NCI-H460 (cell line): ENCODE data around the gene CYP2W1. TPM values are rescaled to one million over a fixed set of nuclear protein-coding genes. Genes with fewer than 3 reads are reported as not detected.

Source experiments
- DNase-seq: peaks from one replicate; pipeline ENCODE4 v3.0.0-alpha.2; 2016; ENCODE audit warnings: low read depth; ENCODE audit errors: extremely low read depth
- total RNA-seq: library from RNA; depleted of rRNA; stranded (reverse); fragments of >200 nt; shearing (Covaris generic); gene quantifications from 2 replicates; pipeline ENCODE4 v1.2.3, GENCODE V29; 2014

Gene CYP2W1
- total RNA-seq, 1 experiment from 2014 or later = 0.05 TPM

DNA sequence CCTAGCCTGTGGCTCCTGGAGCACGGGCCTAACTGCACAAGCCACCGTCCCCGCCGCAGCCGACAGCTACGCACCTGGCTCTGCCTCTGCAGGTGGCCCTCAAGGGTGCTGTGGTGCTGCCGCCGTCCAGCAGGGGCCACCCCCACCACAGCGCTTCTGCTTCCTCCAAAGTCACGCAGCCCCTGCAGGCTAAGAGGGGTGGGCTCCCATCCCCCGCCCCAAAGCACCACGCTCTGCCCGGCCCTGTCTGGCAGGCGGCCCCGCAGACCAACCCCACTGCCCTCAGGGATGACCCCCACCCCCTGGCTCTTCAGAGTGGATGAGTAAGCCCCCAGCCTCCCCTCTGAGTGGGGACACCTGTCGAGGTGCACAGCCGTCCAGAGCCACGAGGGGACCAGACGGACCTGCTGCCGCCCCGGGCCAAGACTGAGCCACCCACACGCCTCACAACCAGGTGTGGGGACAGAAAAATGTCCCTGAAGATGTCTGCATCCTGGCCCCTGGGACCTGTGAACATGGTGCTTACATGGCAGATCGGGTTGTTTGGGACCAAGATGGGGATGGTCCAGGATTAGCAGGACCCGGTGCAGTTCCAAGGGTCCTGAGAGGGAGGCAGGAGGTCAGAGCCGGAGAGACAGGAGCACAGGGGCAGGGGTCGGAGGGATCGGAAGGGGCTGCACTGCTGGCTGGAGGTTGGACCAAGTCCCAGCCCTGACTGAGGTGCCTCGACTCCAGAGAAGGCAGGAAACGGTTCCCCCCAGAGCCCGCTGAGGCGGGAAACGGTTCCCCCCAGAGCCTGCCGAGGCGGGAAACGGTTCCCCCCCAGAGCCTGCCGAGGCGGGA is 19.5 kb upstream of the CYP2W1 start:
- DNase-seq = no peak

DNA sequence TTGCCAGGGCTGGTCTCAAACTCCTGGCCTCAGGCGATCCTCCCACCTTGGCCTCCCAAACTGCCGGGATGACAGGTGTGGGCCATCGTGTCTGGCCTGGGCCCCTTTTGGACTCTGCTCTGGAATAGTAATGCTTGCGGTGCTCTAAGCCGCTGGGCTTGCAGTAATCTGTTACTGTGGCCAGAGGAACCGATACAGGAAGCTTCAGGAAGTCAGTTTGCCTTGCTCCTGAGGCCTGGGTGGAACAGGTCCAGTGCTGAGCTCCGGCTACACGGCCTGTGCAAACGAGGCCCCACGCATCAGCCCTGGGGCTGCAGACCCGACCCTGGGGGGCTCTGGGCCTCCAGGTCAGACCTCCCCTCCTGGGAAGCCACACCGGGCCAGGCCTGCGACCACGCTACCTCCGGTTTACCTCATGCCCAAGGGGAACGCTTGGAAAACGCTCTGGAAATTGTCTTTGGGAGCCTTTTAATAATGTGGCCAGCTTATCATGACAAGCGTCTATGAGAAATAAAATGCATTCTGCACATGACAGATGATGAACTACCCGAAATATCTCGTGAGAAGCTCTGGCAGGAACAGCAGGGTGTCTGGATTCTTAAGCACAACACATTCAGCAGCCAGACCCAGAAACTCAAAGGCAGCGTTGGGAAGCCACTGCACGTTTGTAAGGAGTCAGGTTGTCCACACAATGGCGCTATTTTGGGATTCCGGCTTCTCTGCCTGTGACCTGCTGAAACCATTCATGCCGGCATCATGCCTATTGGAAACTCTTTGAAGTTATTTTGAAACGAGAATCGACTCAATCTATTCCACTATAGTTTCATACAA is 18.4 kb upstream of the CYP2W1 start:
- no peak for DNase-seq

DNA sequence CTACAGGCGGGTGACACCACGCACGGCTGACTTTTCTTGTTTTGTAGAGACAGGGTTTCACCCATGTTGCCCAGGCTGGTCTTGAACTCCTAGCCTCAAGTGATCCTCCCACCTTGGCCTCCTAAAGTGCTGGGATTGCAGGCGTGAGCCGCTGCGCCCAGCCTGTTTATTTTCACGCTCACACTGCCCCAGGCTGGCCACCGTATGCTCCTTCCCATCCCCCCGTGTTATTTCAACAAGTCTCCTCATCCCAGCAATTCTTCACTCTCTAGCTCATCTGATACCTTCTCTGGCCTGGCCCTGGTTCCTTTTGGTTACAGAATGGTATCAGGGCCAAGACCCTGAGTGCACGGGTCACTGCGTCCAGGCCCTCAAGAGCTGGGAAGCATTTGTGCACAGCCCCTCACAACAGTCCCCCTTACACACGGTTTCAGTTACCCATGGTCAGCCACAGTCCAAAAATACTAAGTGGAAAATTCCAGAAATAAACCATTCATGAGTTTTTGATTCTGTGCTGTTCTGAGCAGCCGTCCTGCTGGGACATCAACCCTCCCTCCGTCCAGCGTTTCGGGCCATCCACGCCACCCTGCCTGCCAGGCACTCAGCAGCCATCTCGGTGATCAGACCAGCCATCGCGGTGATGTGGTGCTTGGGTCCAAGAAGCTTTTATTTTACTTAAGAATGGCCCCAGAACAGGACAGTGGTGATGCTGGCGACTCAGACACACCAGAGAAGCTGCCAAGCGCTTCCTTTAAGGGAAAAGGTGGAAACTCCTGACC is 16.5 kb upstream of the CYP2W1 start:
- no peak for DNase-seq

DNA sequence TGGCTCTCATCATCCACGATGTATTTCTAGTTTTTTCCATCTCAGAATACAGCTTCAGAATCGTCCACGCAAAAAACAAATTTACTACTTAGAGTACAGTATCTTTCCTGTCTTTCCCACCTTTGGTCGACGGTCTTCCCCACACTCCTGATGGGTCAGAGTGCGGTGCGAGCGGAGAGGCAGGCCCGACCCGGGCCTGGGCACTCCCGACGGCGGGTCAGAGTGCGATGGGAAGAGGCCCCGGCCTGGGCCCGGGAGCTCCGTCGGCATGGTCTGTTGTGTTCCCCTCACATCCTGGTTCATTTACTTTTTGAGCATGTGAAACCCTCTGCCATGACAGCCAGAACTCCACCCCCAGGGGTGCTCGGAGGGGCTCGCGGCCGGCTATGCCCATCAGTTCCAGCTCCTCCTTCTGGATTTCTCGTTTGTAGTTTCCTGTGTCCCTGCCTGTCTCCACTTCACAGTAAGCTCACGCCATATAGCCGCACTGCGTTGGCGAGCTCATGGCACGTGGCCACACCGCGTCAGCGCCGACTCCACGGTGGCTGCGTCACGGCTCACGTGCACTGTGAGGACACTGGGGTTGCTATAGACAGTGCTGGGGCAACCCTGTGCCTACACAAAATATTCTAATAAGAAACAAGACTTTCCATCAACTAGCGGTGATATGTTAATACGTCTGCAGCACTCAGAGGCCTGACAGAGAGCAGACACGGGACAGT is 15.5 kb upstream of the CYP2W1 start:
- no peak for DNase-seq

DNA sequence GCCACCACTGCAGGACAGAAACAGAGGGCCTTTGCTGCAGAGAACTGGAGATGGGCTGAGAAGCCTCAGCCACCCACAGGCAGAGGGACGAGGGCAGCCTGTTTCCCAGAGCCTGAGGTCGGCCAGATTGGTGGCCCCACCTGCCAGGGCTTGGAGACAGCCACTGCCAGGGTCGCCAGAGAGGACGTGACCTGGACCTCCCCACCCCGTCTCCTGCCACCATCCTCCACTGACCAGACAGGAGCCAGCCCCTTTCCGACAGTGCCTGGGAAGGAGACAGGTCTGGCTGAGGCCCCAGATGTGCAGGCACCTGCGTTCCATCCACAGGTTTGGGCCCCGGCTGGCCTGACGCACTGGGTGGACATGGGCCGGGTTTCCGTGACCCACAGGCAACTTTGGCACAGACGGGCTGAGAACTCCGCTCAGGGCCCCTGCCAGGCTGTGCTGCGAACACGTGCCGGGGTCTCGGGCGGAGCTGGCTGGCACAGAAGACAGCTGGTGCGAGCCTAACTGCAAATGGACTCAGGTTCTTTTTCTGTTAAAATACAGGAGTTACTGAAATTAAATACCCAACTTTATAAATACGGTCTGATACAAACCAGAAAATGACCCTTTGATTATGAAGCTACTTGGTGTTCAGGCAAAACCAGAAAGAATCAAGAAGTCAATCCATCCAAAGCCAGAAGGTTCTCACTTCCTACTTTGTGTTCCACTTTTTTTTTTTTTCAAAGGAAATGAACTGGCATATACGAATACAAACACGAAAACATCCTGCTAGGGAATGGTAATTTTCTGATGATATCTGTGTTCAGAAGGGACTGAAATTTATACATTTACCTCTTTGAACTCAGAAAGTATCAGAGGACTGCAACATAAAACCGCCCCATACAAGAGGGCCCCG is 14.5 kb upstream of the CYP2W1 start:
- DNase-seq = no peak

DNA sequence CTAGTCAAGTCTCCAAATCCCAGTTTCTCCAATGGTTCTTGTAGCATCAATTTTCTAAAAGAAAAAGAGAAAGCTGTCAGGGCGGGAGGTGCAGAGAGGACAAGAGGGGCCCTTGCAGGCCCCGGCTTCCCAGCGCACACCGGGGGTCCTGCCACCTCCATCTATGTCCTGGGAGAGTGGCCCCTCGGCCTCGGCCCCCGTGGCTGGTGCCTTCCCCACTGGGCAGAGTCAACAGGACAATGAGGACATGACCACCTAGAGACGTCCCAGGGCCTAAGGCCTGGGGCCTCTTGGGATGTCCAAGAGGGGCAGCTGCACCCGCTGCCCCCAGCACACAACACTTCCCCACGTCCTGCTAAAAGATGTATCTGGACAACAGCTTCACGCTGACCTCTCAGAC is 13.6 kb upstream of the CYP2W1 start:
- no peak for DNase-seq

DNA sequence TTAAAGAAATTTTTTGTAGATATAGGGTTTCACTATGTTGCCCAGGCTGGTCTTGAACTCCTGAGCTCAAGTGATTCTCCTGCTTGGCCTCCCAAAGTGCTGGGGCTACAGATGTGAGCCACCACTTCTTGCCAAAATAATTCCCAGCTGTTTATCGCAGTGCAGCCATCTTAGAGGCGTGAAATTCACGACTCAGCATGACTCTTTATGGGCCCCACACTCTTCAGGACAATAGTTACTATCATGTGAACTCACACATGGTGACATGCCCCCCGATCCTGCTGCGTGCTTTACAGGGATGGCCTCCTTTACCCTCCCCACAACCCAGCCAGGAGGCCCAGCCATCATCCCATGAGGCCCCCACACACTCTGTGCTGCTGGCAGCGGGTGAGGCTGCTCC is 12.2 kb upstream of the CYP2W1 start:
- no peak for DNase-seq

DNA sequence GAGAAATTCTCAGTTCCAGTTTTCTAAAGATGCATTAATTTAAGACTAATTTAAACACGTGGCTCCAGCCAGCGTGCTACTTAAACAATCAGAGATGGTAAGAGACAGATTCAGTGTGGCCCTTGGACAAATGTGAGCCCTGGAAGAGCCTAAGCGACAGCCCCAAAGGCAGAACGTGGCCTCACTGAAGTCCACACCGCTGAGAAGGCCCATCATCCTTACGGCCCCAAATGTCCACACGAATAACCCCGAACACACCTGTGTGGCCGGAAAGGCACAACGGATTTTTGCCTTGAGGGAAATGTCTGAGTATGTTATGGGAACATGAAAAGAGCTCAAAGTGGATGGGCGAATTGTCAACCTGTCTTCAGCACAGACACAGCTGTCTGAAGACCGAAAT is 10.9 kb upstream of the CYP2W1 start:
- DNase-seq = no peak

DNA sequence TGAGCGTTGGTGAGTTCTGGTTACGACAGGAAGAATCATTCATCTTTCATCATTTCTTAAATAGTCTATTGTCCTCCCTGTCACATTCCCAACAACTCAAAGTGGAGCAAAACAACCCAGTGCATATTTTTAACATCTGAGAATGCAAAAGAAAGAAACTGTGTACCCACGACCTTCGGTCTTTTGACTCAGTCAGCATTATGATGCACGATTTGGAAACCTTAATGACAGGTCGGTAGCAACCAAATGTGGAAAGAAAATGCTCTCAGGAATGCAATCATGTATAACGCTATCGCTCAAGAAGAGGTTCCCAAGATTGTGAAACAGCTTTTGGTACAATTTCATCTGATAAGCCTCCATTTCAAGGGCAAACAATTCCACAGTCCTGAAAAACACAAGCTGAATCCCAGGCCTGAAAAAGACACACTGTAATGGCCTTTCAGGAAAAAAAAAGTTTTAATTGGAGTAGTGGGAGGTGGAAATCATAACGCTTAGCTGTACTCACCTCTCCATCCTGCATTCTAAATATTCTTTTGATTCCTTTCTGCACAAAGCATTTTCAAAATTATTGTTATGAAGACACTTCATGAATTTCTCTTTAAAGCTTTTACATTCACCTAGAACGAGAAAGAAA is 10.2 kb upstream of the CYP2W1 start:
- no peak for DNase-seq

DNA sequence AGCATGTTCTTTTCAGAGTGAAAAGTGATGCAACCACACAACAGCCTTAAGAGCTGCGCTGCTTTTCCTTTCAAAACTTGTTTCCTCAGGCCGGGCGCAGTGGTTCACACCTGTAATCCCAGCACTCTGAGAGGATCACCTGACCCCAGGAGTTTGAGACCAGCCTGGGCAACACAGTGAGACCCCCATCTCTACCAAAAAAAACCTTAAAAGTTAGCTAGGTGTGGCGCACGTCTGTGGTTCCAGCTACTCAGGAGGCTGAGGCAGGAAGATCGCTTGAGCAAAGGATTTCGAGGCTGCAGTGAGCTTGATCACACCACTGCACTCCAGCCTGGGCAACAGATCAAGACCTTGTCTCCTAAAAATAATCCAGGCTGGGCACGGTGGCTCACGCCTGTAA is 9.7 kb upstream of the CYP2W1 start:
- DNase-seq = no peak

DNA sequence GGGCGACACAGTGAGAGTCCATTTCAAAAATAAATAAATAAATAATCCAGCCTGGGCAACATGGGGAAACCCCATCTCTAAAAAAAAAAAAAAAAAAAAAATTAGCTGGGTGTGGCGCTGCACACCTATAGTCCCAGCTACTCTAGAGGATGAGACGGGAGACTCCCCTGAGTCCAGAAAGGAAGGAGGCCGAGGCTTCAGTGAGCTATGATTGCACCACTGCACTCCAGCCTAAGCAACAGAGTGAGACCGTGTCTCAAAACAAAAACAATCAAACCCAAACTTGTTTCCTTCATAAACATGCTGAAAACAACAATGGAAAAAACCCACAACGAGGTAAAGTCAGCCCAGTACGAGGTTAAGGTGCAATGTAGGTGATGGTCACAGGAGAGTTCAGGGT is 8.8 kb upstream of the CYP2W1 start:
- no peak for DNase-seq

DNA sequence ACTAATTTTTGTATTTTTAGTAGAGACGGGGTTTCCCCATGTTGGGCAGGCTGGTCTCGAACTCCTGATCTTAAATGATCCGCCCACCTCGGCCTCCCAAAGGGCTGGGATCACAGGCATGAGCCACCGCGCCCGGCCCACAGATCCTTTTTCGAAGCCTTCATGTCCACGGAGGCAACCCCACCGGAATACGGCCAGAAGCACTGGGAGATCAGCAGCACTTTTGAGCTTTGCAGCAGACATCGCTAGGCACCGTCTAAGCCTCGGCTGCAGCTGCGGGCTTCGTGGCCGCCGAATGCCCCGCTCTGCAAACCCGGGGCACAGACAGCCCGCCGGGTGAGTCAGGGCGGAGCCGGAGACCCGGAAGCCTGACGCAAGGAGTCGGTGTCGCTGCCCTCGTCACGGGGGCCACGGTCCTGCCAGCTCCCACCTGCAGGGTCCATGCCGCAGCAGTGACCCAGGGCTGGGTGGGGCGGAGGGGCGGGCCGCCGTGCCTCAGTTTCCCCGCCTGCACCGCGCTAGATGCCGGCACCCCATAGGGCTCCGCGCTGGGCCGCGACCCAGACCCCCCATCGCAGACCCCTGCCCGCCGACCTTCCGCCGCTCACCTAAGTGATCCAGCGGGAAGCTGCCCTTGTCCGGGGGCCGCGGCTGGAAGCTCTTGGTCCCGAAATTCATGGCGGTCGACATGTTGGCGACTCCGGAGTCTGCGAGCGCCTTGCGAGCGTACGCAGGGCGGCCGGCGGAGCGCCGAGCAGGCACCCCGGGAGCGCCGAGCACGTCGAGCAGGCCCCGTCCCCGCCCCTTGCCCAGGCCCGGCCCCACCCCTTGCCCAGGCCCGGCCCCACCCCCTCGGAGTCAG is 7.9 kb upstream of the CYP2W1 start, which contains the start of gene COX19:
Gene COX19, minus strand, starts transcription at position 730 of the 862 bp plus-strand sequence. Its CDS starts 40 bp downstream, at position 690.
- peak; percentile 73 for DNase-seq

DNA sequence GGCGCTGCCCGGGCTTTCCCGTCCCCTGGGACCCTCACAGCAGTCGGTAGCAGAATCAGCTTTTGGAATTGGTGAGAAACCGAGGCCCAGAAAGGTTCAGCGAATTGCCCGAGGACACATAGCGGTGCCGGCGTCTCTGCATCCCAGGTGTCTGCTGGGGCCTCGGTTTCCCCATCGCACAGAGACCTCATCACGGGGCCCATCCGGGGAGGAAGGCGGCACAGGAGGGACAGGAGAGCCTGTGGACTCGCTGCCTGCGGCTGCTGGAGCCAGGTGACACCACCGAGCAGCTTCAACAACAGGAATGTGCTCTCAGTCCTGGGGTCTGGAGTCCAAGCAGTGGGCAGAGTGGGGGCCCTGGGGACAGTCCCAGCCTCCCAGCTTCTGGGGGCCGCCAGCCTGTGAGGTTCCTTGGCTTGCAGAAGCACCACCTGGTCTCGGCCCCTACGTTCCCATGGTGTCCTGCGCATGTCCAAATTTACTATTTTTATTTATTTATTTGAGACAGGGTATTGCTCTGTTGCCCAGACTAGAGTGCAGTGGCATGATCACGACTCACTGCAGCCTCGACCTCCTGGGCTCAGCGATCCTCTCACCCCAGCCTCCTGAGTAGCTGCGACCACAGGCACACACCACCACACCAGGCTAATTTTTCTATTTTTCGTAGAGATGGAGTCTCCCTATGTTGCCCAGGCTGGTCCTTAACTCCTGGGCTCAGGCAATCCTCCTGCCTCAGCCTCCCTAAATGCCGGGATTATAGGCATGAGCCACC is 7.1 kb upstream of the CYP2W1 start:
- no peak for DNase-seq

DNA sequence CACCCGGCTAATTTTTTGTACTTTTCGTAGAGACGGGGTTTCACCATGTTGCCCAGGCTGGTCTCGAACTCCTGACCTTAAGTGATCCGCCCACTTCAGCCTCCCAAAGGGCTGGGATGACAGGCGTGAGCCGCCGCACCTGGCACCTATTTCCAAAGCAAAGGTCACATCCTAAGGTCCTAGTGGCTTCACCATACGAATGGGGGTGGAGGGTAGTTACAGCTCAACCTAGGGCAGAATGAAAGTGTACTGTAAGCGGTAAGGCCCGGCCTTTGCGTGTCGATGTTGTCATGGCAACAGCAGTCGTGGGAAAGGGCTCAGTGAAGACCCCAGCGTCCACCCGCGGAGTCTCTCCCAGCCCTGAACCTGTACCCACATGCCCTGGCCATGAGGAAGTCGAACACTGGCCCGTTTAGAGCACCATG is 6.1 kb upstream of the CYP2W1 start:
- no peak for DNase-seq

DNA sequence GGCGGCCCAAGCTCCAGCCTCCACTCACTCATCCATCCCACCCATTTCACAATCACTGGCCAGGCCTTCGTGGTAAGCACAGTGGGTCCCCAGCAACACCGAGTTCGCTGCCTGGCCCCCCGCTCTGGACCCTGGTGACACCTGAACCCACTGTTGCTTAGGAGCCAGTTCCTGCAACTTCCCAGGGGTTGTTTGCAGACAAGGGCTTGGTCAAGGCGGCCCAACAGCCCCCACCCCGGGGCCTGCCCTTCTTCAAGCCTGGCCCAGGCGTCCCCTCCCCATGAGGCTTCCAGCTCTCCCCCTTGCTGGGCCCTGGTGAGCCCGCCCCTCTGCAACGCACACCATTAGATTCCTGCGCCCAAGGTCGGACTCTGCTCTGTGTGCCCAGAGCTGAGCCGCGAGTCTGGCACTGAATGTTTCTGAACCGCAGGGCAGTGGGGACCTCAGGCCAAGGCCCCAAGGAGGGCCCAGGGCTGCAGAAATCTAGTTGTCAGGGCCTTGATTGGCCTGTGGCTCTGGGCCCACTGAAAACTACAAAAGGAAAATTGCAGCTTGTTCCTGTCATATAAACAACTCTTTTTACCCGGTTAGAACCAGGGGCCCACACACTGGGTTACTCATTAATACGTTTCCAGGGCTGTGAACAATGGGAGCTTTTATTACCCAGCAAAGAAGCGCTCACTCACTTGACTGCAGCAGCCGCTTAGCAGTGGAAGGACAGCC is 5.5 kb upstream of the CYP2W1 start:
- no peak for DNase-seq

DNA sequence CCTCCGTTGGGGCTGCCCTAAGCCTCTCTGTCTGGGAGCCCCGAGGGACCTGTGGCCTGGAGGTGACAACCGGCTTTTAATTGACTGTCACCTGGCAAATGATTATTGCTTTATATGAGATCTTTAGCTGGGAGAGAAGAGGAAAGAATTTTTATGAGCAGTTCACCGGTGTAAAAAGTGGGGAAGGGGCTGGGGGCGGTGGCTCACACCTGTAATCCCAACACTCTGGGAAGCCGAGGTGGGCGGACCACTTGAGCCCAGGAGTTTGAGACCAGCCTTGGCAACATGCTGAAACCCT is 5.0 kb upstream of the CYP2W1 start:
- DNase-seq = no peak
